BJ (cell line): ENCODE results near the gene HSD17B11. TPM values are rescaled to one million over a fixed set of nuclear protein-coding genes. Genes with fewer than 3 reads are reported as not detected.
"Not testable (repeated sequence)": the region's sequence is repeated elsewhere in the genome, so short reads cannot be mapped to it uniquely, and the experiment has no call there.

Experiments used
- CTCF ChIA-PET: fragments of 350-600 bp; formaldehyde crosslinking; extraction: SDS; loops from one replicate; lab custom pipeline; 2021; ENCODE audit warnings: antibody characterized with exemption, inconsistent platforms; lab: Yijun Ruan, JAX
- POLR2A ChIA-PET: fragments of 300-600 bp; sonication (Branson Sonifier 250); formaldehyde crosslinking; extraction: SDS; loops from one replicate; lab custom pipeline; 2021; ENCODE audit warnings: antibody characterized with exemption; lab: Charles Lee
- DNase-seq: peaks from one replicate; pipeline ENCODE4 v3.0.0-alpha.2; 2011; ENCODE audit warnings: low read depth
- H3K27me3 ChIP-seq: 2 replicates; pipeline ENCODE4 v1.6.0; 2011; ENCODE audit warnings: low read length; ENCODE audit not compliant: control insufficient read depth, insufficient read depth
- H3K36me3 ChIP-seq: 2 replicates; pipeline ENCODE4 v1.5.1; 2011; ENCODE audit warnings: low read length; ENCODE audit not compliant: control insufficient read depth, insufficient read depth
- H3K4me3 ChIP-seq: 2 replicates; pipeline ENCODE4 v1.5.1; 2011; ENCODE audit warnings: low read depth, mild to moderate bottlenecking, control low read depth, low read length
- polyA plus RNA-seq: library from polyadenylated mRNA; depleted of rRNA; stranded (reverse); fragments of >200 nt; gene quantifications from 2 replicates; pipeline ENCODE4 v1.2.3, GENCODE V29; 2011
- TF ChIP-seq, protein P1 (sequence below): IDR thresholded peaks from 2 replicates; pipeline ENCODE4 v1.5.1; 2011; ENCODE audit warnings: low read depth, mild to moderate bottlenecking, control low read depth, inconsistent platforms, low read length, moderate library complexity; ENCODE audit not compliant: insufficient read depth

Gene HSD17B11
- polyA plus RNA-seq, 1 experiment = 11.2 TPM

DNA sequence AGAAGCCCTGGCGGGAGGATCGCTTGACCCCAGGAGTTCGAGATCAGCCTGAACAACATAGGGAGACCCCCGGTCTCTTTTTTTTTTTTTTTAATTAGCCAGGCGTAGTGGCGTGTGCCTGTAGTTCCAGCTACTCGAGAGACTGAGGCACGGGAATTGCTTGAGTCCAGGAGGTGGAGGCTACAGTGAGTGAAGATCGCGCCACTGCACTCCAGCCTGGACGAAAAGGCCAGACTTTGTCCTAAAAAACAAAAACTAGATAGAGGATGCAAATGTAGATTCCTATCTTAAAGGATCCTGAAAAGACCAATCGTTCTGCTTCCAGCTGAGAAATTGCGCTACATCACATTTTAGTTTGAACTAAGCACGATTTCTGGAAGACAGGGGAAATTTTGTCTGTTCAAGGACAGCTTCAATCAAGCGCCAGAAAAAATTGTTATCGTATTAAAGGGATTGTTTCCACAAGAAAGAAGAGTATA is 627 bp upstream of the HSD17B11 start:
- H3K4me3 ChIP-seq = peak overlapping the region; percentile 43
- POLR2A ChIA-PET = no interaction called here
- no peaks in the 10 kb centered on the region for H3K36me3 ChIP-seq
- TF ChIP-seq, protein P1, sequence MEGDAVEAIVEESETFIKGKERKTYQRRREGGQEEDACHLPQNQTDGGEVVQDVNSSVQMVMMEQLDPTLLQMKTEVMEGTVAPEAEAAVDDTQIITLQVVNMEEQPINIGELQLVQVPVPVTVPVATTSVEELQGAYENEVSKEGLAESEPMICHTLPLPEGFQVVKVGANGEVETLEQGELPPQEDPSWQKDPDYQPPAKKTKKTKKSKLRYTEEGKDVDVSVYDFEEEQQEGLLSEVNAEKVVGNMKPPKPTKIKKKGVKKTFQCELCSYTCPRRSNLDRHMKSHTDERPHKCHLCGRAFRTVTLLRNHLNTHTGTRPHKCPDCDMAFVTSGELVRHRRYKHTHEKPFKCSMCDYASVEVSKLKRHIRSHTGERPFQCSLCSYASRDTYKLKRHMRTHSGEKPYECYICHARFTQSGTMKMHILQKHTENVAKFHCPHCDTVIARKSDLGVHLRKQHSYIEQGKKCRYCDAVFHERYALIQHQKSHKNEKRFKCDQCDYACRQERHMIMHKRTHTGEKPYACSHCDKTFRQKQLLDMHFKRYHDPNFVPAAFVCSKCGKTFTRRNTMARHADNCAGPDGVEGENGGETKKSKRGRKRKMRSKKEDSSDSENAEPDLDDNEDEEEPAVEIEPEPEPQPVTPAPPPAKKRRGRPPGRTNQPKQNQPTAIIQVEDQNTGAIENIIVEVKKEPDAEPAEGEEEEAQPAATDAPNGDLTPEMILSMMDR = no peak
- CTCF ChIA-PET = interaction anchor here (1.0 to 2.4 kb wide), 5 partner anchors 9 to 483 kb away, joined by 3 to 12 read pairs (median 5); no protein-coding TSS in a partner anchor
- H3K27me3 ChIP-seq = no peaks in the 10 kb centered on the region
- no peak for DNase-seq

DNA sequence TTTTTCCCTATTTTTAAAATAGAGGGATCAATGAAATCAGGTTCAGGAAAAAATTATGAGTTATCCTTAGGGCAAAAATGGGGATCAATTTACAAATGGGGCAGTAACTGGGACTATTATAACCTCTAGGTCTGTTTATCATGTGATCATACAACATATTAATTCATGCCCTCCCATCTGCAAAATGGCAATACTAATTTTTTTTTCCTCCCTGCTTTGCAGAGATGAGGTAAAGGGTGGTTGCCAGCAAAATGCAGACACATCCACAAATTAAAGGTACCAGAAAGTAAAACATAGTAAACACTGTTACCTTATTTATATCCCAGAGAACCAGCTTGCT is 467 bp downstream of the HSD17B11 start:
- peak overlapping the region; percentile 43 for H3K4me3 ChIP-seq
- TF ChIP-seq, protein P1 = no peak
- H3K27me3 ChIP-seq = no peaks in the 10 kb centered on the region
- POLR2A ChIA-PET = interaction anchor here (0.7 kb wide), 1 partner anchor 456 kb away, joined by 11 read pairs; the partner anchor contains the start of gene AFF1
- no peaks in the 10 kb centered on the region for H3K36me3 ChIP-seq
- CTCF ChIA-PET = interaction anchor here (0.6 to 2.4 kb wide), 8 partner anchors 8 to 893 kb away, joined by 3 to 12 read pairs (median 3); no protein-coding TSS in a partner anchor
- DNase-seq = no peak

DNA sequence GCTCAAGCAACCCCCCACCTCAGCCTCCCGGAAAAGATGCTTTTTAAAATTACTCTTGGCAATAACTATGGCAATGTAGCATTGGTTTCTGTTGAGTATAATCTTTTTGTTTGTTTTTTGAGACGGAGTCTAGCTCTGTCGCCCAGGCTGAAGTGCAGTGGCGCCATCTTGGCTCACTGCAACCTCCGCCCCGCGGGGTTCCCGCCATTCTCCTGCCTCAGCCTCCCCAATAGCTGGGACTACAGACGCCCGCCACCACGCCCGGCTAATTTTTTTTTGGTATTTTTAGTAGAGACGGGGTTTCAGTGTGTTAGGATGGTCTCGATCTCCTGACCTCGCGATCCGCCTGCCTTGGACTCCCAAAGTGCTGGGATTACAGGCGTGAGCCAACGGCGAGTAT is 933 bp downstream of the HSD17B11 start:
- POLR2A ChIA-PET = not testable (repeated sequence)

DNA sequence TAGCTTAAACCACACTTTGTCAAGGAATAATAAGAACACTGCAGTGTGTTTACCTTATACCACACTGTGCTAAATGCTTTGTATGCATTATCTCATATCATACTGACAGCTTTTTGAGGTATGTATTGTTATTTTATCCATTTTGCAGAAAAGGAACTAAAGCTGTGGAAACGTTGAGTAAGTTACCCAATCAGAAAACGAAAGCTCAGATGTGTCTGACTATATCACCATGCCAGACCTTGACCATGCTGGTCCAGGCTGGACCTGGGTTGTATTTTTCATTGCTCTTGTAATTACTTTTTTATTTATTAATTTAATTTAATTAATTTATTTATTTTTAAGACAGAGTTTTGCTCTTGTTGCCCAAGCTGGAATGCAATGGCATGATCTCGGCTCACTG is 2.1 kb downstream of the HSD17B11 start:
- no peaks in the 10 kb centered on the region for H3K27me3 ChIP-seq
- TF ChIP-seq, protein P1 = no peak
- no peak overlapping the region for H3K4me3 ChIP-seq
- CTCF ChIA-PET = interaction anchor here (0.6 to 2.8 kb wide), 3 partner anchors 13 to 62 kb away, joined by 3 to 12 read pairs (median 3); no protein-coding TSS in a partner anchor
- POLR2A ChIA-PET = no interaction called here
- no peak for DNase-seq
- no peaks in the 10 kb centered on the region for H3K36me3 ChIP-seq

More for the DNA sequence above, 933 bp downstream of the HSD17B11 start:
- not testable (repeated sequence) for H3K36me3 ChIP-seq, DNase-seq, H3K27me3 ChIP-seq
- CTCF ChIA-PET = interaction anchor here (0.7 to 2.8 kb wide), 5 partner anchors 8 to 89 kb away, joined by 3 to 12 read pairs (median 4); no protein-coding TSS in a partner anchor
- H3K4me3 ChIP-seq = peak overlapping the region; percentile 43

DNA sequence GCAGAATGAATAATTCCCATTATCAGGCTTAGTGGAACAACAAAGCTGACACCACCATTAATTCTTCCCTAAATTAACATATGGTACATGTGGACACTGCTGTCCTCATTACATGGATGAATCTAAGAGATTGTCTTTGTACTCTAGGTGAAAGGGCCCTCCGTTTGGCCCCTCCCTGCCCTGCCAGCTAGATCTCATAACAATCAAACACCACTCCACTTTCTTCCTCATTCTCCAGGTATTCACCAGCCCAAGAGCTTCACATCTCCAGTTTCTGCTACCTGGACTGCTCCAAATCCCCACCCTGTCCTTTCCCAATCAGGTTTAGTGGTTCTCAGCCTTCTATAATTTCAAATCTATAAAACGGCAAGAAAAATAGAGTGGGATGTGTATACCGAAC is 3.8 kb downstream of the HSD17B11 start:
- no peak overlapping the region for H3K4me3 ChIP-seq
- POLR2A ChIA-PET = no interaction called here
- CTCF ChIA-PET = interaction anchor here (2.8 kb wide), 1 partner anchor 11 kb away, joined by 12 read pairs; no protein-coding TSS in a partner anchor

DNA sequence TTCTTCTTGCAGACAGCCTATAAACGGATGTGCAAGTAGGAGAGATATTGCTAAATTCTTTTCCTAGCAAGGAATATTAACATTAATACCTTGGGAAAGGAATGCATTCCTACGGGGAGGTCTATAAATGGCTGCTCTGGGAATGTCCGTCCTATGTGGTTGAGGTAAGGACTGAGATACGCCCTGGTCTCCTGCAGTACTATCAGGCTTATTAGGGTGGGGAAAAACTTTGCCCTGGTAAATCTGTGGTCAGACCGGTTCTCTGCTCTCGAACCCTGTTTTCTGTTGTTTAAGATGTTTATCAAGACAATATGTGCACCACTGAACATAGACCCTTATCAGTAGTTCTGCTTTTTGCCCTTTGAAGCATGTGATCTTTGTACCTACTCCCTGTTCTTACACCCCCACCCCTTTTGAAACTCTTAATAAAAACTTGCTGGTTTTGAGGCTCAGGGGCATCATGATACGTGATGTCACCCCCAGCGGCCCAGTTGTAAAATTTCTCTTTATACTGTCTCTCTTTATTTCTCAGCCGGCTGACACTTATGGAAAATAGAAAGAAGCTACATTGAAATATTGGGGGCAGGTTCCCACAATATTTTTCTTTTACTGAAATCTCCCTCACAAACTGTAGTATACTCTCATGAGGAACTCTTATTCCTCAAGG is 6.4 kb downstream of the HSD17B11 start:
- H3K4me3 ChIP-seq, DNase-seq, H3K27me3 ChIP-seq, POLR2A ChIA-PET, CTCF ChIA-PET, H3K36me3 ChIP-seq: not testable (repeated sequence)

More for the DNA sequence above, 3.8 kb downstream of the HSD17B11 start:
- no peak for DNase-seq
- Histone ChIP-seq H3K36me3 (no peaks in the 10 kb centered on the region), H3K27me3 (no peaks in the 10 kb centered on the region)
- TF ChIP-seq, protein P1 = no peak
